ENCODE results near the gene OTUB2.

- TF ChIP-seq CTCF (IDR thresholded peaks at IDR 0.05): no peak
- TF ChIP-seq POLR2A (IDR thresholded peaks at IDR 0.05): no peak
Observed at GRCh38 chr14:94041551-94042346, 15.6 kb downstream of the OTUB2 start.
